GM18517 (cell line): ENCODE measurements around the gene ZFP36.
"Not testable (repeated sequence)": the region's sequence is repeated elsewhere in the genome, so short reads cannot be mapped to it uniquely, and the experiment has no call there.

Experiments used
- ATAC-seq: cut with Tn5 transposase; IDR thresholded peaks from one replicate; pipeline ENCODE4 v1.9.1; 2021; ENCODE audit warnings: mild to moderate bottlenecking, moderate library complexity; ENCODE audit not compliant: unreplicated experiment

The ZFP36 gene, protein sequence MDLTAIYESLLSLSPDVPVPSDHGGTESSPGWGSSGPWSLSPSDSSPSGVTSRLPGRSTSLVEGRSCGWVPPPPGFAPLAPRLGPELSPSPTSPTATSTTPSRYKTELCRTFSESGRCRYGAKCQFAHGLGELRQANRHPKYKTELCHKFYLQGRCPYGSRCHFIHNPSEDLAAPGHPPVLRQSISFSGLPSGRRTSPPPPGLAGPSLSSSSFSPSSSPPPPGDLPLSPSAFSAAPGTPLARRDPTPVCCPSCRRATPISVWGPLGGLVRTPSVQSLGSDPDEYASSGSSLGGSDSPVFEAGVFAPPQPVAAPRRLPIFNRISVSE

GRCh38 chr19:39406656-39407409 is at the start of gene ZFP36:
Gene ZFP36, plus strand, starts transcription at chr19:39406847. Its CDS starts 58 bp downstream, at chr19:39406905.
- ATAC-seq = no peak

DNA sequence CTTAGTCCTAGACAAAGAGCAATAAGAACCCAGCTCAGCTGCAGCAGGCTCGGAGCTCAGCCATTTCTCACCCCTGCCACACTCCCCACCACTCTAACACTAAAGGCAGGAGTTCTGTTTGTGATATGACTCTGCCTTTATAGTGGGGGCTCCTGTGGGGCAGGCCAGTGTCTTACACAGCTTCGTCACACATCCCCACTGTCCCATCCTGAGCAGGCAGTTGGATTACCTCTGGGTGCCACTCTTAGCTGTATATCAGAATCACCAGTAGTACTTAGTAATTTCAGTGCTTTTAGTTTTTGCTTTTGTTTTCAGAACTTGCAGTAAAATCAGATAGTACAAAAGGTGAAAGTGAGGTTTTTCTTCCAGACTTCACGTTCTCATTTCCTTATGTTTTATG is 47.6 kb upstream of the ZFP36 start:
- ATAC-seq = no peak

GRCh38 chr19:39360599-39360998 is 46.0 kb upstream of the ZFP36 start:
- no peak for ATAC-seq

DNA sequence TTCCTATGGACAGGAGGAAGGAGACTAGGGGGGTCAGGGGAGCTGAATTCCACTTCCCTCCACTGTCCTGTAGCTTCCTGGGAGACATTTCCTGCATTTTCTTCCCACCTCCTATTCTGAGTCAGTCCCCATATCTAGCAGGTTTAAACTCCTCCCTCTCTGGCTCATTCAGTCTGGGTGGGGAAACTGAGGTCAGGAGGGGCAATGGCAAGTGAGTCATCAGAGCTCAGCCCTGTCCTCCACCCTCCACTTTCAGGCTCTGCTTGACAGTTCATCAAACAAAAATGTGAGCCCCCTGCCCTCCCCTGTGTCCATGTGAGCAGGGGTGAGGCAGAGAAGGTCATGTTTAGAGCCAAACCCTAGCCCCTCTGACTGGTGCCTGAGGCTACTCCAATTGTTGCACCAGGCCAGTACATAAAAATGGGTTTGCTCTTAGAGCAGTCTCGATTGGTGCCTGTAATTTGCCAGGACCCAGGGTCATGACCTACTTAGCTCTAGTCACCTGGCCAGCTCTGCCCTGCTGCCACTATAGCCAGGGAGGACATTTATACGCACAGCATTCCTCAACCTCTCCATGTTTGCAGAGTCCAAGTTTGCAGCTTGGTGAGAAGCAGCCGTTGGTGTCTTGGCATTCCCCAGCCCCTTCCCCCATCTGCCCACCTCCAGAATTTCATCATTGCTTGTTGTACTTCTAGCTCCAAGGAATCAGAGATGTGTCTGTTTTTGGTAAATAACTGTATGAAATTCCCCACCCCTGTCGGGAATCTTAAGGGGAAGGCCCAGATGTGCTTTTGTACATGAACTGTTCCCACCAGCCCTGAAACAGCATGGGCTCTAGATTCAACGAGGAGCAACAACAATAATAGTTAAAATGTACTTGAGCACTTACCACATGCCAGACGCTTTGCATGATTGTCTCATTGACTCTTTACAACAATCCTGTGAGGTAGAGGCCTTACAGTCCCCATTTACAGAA is 43.7 kb upstream of the ZFP36 start:
- no peak for ATAC-seq

DNA sequence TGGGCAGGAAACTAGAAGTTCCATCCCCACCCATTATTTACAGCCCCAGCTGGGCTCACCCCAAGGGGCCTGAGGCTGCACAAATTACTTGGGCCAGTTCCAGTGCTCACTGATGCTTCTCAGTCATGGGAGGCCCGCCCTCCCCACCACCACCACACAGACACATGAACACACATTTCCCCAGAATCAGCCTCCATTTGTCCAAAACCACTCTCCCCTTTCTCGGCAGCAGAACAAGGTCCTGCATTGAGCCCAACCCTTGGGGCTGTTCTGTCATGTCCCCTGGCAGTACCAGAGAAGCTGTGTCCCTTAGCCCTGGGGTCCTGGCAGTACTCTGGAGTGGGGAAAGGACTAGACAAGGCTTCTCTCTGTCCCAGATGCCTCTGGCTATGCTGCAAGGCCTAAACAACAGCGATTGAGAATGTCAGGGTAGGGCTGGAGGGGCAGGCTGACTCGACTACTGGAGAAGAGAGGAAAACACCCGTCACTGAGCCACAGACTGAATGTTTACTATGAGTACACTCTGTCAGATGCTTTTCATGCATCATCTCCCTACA is 42.7 kb upstream of the ZFP36 start:
- ATAC-seq = no peak

GRCh38 chr19:39365531-39365930 is 41.1 kb upstream of the ZFP36 start:
- ATAC-seq = no peak

- no peak for ATAC-seq
Measured at GRCh38 chr19:39369200-39369599, 37.4 kb upstream of the ZFP36 start.

GRCh38 chr19:39370735-39371134 is 35.9 kb upstream of the ZFP36 start:
- ATAC-seq = no peak

GRCh38 chr19:39372047-39372802 is 34.4 kb upstream of the ZFP36 start:
- no peak for ATAC-seq

- no peak for ATAC-seq
Measured at GRCh38 chr19:39372941-39373340, 33.7 kb upstream of the ZFP36 start.

- no peak for ATAC-seq
Measured at GRCh38 chr19:39375929-39376328, 30.7 kb upstream of the ZFP36 start.

DNA sequence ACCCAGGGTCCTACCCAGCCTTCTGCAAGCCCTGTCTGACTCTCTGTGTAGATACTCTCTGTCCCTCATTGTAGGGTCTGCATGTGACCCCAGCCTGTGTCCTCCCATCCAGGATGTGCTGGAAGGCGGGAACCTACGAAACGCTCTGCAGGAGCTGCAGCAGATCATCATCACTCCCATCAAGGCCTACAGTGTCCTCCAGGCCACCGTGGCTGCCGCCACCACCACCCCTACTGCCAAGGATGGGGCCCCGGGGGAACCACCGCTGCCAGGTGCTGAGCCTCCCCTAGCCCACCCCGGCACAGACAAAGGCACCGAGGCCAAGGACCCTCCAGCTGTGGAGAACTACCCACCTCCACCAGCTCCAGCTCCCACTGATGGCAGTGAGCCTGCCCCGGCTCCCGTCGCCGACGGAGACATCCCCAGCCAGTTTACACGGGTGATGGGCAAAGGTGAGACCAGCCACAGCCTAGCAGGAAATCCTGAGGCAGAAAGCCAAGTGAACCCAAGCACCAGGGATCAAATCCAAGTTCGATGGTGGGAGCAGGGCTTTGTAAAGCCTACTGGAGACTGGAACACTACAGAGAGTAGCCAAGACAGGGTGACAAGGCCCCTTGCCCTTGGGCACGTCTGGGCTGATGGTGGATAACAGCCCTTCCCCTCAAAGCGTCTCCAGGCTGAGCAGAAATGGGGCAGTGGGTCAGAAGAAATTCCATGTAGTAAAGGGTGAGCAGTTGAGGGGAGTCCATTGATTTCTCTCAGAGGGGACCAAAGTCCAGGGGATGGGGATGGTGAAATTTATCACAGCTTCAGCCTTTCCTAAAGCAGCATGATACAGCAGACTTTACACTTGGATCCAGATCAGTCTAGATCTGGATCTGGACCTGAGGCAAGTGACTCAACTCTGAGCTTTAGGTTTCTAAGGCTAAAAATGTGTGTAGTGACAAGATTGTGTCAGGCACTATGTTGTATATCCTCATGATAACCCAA is 29.0 kb upstream of the ZFP36 start:
- no peak for ATAC-seq

GRCh38 chr19:39379366-39379765 is 27.3 kb upstream of the ZFP36 start:
- ATAC-seq = not testable (repeated sequence)

DNA sequence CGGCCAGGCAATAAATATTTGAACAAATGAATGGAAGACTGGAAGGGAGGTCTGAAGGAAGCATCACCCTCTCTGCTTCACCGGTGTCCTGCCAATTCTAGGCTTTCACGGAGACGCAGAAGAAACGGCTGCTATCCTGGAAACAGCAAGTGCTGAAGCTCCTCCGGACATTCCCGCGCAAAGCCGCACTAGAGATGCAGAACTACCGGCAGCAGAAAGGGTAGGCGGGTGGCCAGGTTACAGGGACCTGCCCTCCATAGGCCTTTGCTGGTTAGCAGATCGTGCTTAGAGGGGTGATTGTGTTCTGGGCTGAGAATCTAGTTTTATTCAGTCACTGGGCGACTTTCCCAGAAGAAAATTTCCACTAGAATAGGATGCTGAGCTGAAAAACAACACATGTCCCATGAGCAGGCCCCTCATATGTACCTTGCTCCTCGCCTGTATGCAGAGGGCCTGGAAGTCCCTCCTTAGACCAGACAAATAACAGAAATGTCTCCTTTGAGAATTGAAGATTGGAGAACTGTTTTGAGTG is 26.7 kb upstream of the ZFP36 start:
- ATAC-seq = no peak

DNA sequence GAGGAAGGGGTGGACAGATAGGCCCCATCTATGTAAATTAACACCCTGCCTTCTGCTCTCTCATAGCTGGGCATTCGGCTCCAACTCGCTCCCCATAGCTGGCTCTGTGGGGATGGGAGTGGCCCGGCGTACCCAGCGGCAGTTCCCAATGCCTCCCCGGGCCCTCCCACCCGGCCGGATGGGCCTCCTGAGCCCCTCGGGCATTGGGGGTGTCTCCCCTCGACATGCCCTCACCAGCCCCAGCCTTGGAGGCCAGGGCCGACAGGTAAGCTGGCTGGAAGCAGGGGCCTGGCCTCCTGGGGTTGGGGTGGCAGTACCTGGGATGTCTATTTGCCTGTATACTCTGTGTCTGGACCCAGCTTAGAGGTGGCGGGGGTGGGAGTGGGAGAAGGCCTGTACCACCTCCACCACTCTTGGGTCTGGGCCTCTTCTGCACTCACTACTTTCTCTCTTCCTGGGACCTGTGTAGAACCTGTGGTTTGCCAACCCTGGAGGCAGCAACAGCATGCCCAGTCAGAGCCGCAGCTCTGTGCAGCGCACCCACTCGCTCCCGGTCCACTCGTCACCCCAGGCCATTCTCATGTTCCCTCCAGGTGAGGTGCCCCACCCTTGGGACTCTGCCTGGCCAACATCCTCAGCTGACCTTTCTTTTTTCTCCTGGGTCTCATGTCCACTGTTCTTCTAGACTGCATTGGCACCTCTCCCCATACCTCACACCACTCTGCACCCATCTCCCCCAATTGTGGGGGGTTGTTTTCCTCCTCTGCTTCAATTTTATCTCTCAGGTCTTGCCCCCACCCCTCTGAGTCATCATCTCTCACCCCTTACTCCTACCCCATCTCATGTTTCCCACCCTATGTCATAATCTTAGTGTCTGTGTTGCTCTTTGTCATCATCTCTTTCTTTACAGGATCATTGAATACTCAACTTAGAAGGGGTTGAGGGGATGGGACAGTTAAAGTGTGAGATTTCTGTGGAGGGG is 25.8 kb upstream of the ZFP36 start:
- no peak for ATAC-seq

GRCh38 chr19:39381910-39382611 is 24.6 kb upstream of the ZFP36 start:
- ATAC-seq = no peak
